HK-2 (cell line): Measurements from ENCODE around the gene GBP3.
"Not testable (repeated sequence)": the region's sequence is repeated elsewhere in the genome, so short reads cannot be mapped to it uniquely, and the experiment has no call there.

Experiments used
- DNase-seq: peaks from one replicate; pipeline ENCODE4 v3.0.0-alpha.2; 2018; ENCODE audit not compliant: unreplicated experiment

The GBP3 gene

DNA sequence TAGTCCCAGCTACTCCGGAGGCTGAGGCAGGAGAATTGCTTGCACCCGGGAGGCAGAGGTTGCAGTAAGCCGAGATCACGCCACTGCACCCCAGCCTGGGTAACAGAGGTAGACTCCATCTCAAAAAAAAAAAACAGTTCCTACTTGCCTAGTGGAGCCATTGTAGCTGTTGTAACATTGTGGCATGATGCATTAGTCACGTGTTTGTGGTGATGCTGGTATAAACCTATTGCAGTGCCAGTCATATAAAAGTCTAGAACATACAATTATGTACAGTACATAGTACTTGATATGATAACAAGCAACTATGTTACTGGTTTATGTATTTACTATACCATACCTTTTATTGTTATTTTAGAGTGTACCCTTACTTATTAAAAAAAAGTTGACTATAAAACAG is 46.4 kb downstream of the GBP3 start:
- DNase-seq, result no peak

GRCh38 chr1:88974616-88975172 is 48.0 kb downstream of the GBP3 start:
- DNase-seq, result not testable (repeated sequence)

GRCh38 chr1:88973520-88974137 is 49.0 kb downstream of the GBP3 start:
- DNase-seq, result no peak

GRCh38 chr1:88961647-88962275 is 60.9 kb downstream of the GBP3 start:
- no peak for DNase-seq

- DNase-seq, result no peak
These were observed 61.6 kb downstream of the GBP3 start for GRCh38 chr1:88961081-88961480.
